GM21717 (cell line): ENCODE data around the gene DDX28.

Experiments
- ATAC-seq: cut with Tn5 transposase; IDR thresholded peaks from one replicate; pipeline ENCODE4 v1.9.1; 2021; ENCODE audit warnings: mild to moderate bottlenecking, moderate library complexity; ENCODE audit not compliant: unreplicated experiment

Gene DDX28, protein sequence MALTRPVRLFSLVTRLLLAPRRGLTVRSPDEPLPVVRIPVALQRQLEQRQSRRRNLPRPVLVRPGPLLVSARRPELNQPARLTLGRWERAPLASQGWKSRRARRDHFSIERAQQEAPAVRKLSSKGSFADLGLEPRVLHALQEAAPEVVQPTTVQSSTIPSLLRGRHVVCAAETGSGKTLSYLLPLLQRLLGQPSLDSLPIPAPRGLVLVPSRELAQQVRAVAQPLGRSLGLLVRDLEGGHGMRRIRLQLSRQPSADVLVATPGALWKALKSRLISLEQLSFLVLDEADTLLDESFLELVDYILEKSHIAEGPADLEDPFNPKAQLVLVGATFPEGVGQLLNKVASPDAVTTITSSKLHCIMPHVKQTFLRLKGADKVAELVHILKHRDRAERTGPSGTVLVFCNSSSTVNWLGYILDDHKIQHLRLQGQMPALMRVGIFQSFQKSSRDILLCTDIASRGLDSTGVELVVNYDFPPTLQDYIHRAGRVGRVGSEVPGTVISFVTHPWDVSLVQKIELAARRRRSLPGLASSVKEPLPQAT

DNA sequence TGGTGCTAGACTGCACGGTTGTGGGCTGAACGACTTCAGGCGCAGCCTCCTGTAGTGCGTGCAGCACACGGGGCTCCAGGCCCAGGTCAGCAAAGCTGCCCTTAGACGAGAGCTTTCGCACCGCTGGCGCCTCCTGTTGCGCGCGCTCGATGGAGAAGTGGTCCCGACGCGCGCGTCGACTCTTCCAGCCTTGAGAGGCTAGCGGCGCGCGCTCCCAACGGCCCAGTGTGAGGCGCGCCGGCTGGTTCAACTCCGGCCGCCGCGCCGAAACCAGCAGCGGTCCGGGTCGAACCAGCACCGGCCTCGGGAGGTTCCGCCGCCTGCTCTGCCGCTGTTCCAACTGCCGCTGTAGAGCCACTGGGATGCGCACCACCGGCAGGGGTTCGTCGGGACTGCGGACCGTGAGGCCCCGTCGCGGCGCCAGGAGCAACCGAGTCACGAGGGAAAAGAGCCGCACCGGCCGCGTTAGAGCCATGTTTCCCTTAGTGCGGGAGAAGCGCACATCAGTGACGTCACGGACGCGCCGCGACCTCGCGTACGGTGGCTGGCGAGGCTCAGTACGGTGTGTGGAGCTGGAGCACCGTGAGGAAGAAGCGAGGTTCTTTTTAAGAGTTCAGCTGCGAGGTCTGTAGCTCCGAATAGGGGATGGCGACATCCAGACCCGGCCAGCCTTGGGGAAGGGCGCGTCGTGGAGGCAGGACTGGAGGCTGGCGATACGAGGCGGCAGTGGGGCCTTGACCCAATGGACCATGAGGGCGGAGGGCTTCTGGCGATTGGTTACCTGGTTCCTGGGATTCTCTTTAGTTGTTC, at the start of gene DDX28, which contains the start of gene DUS2:
Gene DDX28 (minus strand): TSS at position 505 of the 810 bp plus-strand sequence. CDS start 30 bp downstream, at position 475.
Gene DUS2 (plus strand): TSS at position 557 of the 810 bp plus-strand sequence. CDS start 14,740 bp downstream, outside the sequence.
- ATAC-seq: peak; percentile 70

DNA sequence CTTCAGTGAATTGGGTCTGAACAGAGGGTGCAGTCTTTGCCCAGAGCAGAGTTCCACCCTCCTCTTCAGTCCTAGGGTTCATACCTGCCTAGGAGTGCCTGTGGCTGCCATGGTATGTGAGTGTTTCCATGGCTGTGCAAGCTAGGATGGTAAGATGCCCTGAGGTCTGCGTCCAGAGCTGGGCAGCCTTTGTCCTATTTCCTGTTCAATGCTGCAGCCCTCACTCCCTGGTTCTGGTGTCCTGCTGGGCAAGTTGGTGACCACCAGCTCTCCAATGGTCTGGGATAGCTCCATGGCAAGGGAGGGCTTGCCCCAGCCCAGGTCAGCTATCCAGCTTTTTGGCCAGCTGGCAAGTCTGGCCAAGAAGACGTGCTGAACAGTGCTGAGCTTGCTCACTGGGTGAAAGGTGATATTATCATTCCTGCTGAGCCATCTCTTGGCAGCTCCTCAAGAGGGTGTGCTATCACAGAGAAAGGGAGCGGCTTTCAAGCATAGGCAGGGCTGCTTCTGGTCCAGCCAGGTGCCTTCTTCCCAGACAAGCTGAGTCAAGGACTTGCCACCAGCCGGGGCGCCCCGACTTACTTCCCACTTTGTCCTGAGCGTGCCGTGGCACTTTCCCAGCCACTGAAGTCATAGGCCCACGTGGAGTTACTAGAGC, 49.1 kb upstream of the DDX28 start:
- ATAC-seq: no peak

DNA sequence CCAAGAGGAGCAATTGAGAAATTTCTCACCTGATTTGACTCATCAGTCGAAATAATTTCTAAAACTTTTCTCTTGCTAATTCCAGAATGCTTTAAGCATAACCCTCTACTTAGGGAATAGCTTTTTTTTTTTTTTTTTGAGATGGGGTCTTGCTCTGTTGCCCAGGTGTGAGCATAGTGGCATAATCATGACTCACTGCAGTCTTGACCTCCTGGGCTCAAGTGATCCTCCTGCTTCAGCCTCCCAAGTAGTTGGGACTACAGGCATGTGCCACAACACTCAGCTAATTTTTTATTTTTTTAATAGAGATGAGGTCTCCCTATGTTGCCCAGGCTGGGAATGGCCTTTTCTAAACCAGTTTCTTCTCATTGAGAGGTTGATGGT, 48.5 kb upstream of the DDX28 start:
- ATAC-seq: no peak

DNA sequence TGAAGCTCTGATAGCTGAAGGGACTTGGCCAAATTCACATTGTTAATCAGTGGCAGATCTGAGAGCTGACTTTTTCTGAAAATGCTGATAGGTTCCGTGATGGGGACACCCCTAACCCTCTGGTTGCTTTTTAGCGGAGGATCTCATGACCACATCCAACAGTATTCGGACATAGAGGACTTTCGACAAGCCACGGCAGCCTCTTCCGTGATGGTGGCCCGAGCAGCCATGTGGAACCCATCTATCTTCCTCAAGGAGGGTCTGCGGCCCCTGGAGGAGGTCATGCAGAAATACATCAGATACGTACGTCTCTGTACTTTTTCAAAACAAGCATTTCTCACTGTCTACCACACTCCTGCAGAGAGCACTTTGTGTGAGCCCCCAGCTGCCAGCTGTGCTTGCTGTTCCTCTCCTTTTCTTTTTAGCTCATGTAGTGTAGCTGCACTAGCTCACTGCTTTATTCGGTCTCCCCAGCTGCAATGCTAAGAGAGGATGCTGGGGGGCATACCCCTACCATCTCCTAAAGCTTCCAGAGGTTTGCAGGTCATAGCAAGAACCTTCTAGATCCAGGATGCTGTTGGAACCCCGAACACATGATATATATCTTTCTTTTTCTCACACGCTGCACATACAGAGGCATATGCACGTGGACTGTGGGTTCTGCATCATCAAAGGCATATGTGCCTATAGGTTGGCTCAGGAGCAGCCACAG, 47.9 kb upstream of the DDX28 start:
- ATAC-seq: no peak

DNA sequence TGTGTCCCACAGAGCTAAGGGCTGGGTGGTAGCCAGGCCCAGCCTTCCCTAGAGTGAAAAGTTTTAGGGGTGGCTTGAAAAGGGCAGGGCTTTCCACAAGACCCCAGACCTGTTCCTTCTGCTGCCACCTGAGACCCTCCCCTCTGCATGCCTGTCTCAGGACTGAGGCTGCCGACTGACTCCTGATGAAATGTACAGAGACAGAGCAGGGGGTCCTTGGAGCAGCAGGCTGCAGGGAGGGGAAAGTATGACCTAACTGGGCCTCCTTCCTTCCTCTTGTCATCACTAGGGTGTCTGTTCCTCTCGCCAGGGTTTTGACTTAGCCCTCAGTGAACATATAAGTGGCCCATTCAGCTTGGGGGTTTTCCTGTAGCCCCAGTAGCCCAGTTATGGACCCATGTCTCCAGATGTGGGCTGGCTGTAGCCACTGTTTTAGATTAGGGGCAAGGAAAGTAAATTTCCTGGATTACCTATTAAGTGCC, 47.3 kb upstream of the DDX28 start:
- ATAC-seq: no peak

DNA sequence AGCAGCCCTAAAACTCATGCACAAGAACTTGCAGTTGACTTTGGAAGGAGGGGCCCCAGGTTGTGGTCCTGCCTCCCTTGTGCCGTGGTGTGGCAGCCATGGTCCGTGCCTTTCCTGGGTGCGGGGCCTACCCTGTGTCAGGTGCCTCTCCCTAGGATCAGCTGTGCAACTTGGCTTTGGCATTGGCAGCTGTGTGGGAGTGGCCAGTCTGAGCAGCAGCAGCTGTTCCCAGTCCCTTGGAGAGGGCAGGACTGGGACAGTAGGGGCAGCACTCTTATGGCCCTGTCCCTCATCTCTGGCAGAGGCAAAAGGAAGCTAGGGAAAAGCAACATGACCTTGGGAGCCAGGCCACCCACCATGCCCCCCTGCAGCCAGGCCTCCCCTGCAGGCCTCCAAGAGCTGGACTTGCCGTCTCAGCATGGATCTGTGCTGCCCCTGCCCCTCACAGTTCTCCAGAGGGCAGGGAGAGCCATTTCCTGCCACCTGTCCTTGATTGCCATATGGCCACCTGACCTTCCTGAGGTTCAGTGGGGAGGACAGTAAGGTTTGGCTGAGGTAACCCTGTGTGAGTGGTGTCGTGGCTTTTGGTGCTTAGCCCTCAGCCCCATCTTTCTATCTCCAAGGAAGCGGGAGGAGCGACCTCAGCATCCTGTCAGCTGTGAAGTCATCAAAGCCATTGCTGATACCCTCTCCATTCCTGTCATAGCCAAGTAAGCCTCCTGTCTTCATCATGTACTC, 46.6 kb upstream of the DDX28 start:
- no peak for ATAC-seq

DNA sequence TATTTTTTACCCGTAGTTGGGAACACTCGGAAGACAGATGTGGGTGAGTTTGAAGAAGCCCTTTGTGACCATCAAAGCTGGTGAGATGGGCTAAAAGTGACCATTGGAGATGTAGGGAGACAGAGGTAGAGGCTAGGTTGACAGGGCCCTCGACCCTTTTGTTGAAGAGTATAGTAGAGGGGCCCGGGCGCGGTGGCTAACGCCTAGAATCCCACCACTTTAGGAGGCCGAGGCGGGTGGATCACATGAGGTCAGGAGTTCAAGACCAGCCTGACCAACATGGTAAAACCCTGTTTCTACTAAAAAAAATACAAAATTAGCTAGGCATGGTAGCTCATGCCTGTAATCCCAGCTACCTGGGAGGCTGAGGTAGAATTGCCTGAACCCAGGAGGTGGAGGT, 45.9 kb upstream of the DDX28 start:
- ATAC-seq: no peak

DNA sequence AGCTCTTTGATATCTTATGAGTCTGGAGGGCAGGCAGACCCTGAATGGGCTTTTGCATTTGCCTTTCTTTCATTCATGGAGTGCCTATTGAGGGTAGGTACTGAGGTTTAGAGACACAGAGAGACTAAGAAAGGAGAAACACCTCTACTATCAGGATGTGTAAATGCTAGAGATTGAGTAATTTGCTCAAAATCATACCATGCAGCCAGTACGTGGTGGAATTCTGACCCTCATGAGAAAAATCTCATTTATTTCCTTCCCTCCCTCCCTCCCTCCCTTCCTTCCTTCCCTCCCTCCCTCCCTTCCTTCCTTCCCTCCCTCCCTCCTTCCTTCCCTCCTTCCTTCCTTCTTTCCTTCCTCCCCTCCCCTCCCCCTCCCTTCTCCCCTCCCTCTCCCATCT, 43.7 kb upstream of the DDX28 start:
- no peak for ATAC-seq

DNA sequence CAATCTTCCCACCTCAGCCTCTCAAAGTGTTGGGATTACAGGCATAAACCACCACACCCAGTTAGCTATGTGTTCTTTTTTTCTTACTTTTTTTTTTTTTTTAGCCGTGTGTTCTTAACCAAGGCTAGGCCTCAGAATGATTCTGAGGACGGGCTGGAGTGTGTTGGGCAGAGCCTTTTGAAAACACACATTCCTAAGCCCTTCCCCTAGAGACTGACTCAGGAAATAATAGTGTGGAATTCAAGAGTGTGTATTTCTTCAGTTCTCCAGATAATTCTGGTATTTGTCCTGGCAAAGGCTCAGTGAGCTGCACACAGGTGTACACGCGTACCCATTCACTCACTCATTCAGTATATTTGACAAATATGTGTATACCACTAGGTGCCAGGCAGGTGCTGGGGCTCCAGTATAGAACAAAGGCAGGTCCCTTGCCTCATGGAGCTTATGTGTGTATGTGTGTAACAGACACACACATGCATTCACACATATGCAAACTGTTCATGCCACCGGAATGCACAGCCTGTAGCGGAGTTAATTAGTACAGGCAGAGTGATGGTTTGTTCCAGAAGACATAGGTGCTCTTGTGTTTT, 42.8 kb upstream of the DDX28 start:
- no peak for ATAC-seq

DNA sequence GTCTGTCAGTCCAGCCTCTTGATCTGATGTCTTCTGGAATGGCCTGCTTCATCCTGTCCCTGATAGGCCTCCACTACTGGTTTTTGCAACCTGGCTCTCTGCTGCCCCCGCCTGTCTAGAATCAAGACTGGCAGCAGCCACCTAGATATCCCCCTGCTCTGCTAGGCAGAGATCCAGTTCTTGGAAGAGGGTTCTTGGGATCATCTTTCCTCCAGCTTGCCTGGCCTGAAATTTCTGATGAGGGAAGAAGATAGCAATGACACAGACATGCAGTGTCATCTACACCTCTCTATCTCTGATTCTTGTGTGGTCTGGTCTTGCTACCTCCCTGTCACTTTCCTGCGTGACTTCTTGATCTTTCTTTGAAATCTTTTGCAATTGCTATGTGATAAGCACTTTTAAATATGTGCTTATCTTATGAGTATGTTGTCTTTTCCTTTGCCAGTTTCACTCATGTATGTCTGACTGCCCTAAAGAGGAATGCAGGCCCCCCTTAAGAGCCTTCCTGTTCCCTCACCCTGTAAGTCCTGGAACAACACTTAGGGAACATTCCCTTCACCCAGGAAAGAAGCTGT, 41.8 kb upstream of the DDX28 start:
- no peak for ATAC-seq

DNA sequence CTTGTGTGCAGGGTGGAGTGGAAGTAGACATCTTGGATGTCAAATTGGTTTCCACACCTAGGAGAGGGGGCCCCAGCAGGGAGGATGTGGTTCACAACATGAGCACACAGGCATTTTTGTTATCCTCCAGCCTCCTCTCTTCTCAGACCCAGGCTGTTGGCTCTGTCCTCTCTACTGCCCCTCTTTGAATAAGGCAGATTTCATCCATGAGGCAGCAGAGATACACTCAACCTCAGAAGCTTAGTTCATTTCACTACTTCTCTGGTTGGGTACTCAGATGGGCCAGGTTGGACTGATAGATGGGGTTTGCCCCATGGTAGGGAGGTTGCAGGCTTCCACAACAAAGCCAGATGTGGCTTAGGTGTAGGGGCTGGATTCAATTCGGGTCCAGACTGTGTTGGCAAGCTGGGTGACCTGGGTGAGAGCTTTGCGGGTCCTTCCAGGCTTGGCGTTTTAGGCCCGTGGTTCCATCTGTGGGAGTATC, 39.9 kb upstream of the DDX28 start:
- ATAC-seq: no peak

DNA sequence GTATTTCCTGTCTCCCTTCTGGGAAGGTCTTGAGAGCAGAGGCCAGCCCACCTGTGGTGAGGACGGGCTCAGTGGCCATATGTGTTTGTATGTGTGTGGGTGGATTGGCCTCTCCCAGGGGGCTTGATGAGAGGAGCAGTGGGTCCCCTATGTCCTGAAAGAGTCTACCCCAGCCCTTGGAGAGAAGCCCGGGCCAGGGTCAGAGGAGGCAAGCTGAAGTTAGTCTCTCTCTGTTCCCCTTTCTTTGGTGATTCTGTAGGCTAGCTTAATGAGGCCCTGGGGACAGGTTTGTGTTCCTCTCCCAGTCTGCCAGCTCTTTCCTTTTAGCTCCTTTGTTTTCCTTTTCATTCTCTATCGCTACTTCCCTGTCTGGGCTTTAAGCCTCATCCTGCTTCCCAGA, 38.4 kb upstream of the DDX28 start:
- no peak for ATAC-seq

DNA sequence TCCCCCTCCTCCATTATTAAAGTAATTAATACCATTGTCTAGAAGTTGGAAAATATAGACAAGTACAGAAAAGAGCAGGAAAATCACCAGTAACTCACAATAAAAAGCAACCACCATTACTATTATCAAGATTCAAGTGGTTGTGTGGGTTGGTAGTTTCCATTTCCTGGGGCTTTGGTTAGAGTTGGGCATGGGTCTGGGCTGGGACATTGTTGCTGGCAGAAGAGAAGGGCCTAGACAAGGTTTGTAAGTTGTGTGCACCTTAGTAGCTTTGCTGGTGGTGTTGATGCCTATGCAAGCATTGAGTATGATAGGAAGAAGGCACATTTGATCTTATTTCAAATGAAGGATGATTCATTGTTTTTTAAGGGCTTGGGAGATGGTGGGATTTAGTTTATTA, 36.8 kb upstream of the DDX28 start:
- ATAC-seq: no peak

DNA sequence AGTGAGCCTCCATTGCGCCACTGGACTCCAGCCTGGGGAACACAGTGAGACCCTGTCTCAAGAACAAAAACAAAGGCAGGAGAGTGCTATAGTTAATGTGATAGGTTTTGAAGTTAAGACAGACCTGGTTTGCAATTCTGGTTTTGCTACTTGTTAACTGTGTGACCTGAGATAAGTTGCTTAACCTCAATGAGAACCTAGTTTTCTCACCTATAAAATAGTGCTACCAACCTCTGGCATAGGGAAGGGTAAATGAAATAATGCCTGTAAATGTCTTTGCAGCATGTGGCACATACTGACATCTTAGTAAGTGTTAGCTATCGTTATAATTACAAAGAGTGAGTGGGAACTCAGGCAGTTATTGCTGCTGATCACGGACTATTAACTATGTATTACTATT, 32.4 kb upstream of the DDX28 start:
- ATAC-seq: no peak

DNA sequence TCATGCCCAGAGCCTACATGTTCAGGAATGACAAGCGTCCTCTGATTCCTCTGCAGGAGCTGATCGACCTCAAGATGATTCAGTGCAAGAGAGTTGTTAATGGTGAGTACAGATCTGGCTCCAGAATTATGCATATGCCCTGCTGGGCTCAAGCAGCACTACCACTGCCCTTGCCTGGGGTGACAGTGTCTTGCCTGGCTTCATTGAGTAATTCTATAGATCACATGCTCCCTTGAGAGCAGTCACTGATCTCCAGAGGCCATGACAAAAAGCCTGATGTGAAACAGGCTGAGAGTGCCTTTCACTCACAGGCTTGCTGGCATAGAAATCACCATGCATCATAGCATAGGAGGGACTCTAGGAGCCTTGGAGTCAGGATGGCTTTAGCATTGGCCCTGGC, 26.4 kb upstream of the DDX28 start:
- ATAC-seq: no peak

DNA sequence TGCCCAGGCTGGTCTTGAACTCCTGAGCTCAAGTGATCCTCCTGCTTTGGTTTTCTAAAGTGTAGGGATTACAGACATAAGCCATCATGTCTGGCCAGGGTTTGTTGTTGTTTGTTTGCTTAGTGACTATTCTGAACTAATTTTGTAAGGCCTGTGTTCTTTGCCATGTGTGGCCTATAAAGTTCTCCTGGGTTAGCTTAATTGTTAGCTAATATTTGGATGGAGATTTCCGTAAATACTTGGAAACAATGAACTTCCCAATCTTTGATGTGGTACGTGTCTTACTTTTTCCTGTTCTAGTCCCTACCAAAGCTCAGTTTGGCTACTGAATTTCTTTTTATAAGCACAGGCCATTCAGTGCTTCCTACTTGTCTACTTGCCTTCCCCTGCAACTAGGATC, 25.0 kb upstream of the DDX28 start:
- no peak for ATAC-seq

DNA sequence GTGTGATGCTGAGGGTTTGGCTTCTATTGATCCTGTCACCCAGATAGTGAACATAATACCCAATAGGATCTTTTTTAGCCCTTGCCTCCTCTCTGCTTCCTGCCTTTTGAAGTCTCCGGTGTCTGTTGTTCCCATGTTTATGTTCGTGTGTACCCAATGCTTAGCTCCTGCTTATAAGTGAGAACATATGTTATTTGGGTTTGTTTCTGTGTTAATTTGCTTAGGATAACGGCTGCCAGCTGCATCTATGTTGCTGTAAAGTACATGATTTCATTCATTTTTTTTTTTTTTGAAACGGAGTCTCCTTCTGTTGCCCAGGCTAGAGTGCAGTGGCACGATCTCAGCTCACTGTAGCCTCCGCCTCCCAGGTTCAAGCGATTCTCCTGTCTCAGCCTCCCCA, 23.1 kb upstream of the DDX28 start:
- ATAC-seq: no peak

DNA sequence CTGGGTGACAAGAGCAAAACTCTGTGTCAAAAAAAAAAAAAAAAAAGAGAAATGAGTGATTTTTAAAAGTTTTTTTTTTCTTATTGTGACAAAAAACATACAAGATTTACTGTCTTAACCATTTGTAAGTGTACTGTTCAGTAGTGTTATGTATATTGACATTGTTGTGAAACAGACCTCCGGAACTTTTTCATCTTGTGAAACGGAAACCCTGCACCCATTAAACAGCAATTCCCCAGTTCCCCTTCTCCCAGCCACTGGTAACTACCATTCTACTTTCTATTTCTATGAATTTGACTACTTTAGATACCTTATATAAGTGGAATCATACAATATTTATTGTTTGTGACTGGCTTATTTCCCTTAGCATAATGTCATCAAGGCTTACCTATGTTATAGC, 18.8 kb upstream of the DDX28 start:
- no peak for ATAC-seq
